Measurements from ENCODE around the gene CTDSPL. TPM values are rescaled to one million over a fixed set of nuclear protein-coding genes. Genes with fewer than 3 reads are reported as not detected.
"Not testable (repeated sequence)": the region's sequence is repeated elsewhere in the genome, so short reads cannot be mapped to it uniquely, and the experiment has no call there.

CTDSPL gene, protein sequence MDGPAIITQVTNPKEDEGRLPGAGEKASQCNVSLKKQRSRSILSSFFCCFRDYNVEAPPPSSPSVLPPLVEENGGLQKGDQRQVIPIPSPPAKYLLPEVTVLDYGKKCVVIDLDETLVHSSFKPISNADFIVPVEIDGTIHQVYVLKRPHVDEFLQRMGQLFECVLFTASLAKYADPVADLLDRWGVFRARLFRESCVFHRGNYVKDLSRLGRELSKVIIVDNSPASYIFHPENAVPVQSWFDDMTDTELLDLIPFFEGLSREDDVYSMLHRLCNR
- total RNA-seq, result 1 to 10 TPM; 1.3 to 2.1 TPM

DNA sequence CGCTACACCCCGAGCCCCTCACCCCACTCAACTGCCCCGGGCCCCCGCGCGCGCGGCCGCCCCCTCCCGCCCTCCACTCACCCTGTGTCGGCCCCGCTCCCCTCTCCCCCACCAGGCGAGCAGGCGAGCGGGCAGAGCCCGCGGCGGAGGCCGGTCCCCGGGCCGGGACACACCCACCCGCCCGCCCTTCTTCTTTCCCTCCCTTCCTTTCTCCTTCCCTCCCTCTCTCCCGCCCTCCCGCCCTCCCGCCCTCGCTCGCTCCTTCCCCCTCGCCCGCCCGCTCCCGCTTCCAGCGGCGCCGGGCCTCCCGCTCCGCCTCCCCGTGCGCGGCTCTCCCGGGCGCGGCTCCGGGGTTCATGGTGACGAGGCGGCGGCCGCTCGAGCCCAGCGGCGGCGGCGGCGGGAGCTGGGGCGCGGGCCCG is at the start of gene CTDSPL:
TSS of gene CTDSPL (plus strand) at position 261 of the 422 bp plus-strand sequence. CDS start 320 bp downstream, outside the sequence.
- Mint-ChIP-seq H3K36me3 (no peaks in the 10 kb centered on the region), H3K27ac (peak within 1 kb of the TSS; percentile 19), H3K9me3 (no peaks in the 10 kb centered on the region), H3K27me3 (peaks cover 58% of the 10 kb centered on the region), H3K4me1 (peaks cover 12% of the 10 kb centered on the region), H3K4me3 (peak within 1 kb of the TSS; percentile 83)
- ATAC-seq (ENCODE audit: low read depth), result no peak
- POLR2A ChIA-PET, result no interaction called here
- peak; percentile 45 for DNase-seq

DNA sequence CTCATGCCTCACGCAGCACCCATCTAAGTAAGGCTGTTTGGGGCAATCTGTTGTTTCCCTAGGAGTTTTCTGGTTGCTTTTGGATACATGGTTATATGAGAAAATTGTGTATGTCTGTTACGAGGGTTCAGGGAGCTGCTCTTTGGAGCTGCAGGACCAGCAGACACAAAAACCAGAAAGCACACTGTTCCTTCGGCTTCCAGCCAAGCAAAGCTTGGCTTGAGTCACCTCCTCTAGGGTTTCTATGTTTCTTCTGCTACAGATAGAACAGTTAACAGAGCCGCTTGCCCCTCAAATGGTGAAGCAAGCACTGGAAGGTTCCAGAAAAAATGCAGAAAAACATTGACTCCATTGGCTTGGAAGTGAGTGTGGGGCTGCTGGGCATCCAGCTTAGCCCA is 49.2 kb upstream of the CTDSPL start:
- Mint-ChIP-seq H3K4me1 (no peaks in the 10 kb centered on the region), H3K27ac (no peak overlapping the region), H3K27me3 (peaks cover 9% of the 10 kb centered on the region), H3K4me3 (no peak overlapping the region), H3K9me3 (no peaks in the 10 kb centered on the region), H3K36me3 (no peaks in the 10 kb centered on the region)
- ATAC-seq (ENCODE audit: low read depth) (no peak), DNase-seq (no peak)
- POLR2A ChIA-PET, result no interaction called here

DNA sequence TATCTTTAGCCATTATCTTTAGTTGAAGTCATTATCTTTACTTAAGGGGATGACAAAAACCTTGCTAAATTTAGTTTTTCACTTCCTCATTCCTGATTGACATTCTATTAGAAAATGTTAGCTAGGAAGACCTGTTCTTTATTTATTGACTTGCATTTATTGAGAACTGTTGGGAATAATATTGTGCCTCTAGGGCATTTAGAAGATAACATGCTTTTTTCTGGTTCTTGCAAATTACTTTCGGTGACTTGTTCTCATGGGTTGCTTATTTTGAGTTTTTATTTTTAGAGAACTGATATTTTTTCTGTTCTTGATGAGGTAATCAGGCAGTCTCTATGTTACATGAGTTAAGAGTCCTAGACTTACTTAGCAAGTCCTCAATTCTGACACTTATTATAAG is 48.3 kb upstream of the CTDSPL start:
- no peaks in the 10 kb centered on the region for H3K36me3 Mint-ChIP-seq
- no peak overlapping the region for H3K27ac Mint-ChIP-seq
- POLR2A ChIA-PET, result no interaction called here
- peaks cover 6% of the 10 kb centered on the region for H3K27me3 Mint-ChIP-seq
- DNase-seq (no peak), ATAC-seq (ENCODE audit: low read depth) (no peak)
- no peaks in the 10 kb centered on the region for H3K4me1 Mint-ChIP-seq
- no peak overlapping the region for H3K4me3 Mint-ChIP-seq
- H3K9me3 Mint-ChIP-seq, result no peaks in the 10 kb centered on the region

DNA sequence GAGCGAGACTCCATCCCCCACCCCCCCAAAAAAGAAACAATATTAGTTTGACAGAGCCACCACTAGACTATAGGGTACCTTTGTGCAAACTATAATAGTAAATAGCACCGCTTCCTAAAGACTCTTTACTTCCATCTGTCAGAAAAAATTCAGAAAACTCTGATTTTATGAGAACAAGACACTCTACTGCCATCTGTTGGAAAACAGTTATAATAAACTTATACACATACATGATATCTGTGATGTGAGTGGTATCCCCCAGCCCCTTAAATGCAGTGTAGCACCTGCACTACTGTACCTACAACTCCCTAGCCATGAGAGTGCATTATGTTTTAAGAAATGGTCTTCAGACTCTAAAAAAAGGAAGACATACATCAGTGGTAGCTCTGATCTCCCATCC is 47.1 kb upstream of the CTDSPL start:
- Mint-ChIP-seq H3K4me1 (no peaks in the 10 kb centered on the region), H3K4me3 (no peak overlapping the region), H3K27ac (no peak overlapping the region), H3K27me3 (peaks cover 7% of the 10 kb centered on the region), H3K9me3 (no peaks in the 10 kb centered on the region), H3K36me3 (no peaks in the 10 kb centered on the region)
- DNase-seq (no peak), ATAC-seq (ENCODE audit: low read depth) (no peak)
- POLR2A ChIA-PET, result no interaction called here

DNA sequence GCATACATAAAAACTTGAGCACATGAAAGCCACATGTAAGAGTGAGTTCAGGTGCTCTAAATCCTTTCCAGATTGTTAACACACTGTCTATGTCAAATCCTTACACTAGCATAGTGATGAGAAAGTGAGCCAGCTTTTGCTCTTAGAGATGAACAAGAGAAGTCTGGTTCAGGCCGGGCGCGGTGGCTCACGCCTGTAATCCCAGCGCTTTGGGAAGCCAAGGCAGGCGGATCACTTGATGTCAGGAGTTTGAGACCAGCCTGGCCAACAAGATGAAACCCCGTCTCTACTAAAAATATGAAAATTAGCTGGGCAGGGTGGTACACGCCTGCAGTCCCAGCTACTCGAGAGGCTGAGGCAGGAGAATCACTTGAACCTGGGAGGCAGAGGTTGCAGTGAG is 46.5 kb upstream of the CTDSPL start:
- not testable (repeated sequence) for DNase-seq; H3K36me3 Mint-ChIP-seq; ATAC-seq (ENCODE audit: low read depth); H3K9me3 Mint-ChIP-seq; H3K27ac Mint-ChIP-seq; H3K4me1 Mint-ChIP-seq; H3K27me3 Mint-ChIP-seq; H3K4me3 Mint-ChIP-seq
- POLR2A ChIA-PET, result interaction anchor here (0.7 kb wide), 1 partner anchor 16 kb away, joined by 3 read pairs; no protein-coding TSS in a partner anchor

DNA sequence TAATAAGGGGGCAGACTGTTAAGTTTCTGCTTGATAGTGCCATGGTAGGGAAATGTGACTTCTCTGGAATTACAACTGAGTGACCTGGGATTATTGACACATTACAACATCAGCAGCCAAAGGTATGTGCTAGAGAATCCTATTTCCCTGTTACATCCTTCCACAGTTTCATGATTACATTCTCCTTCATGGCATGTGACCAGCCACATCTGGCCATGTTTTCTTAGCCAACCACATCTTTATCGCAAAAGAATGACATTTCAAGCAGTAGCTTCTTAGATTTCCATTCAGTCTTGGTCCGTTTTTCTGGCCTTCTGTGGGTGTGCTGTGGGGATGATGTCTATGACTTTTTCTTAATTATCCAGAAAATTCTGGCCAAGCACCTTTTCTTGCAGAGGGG is 45.4 kb upstream of the CTDSPL start:
- ATAC-seq (ENCODE audit: low read depth) (no peak), DNase-seq (no peak)
- Mint-ChIP-seq H3K4me3 (no peak overlapping the region), H3K9me3 (no peaks in the 10 kb centered on the region), H3K36me3 (no peaks in the 10 kb centered on the region), H3K4me1 (no peaks in the 10 kb centered on the region), H3K27ac (no peak overlapping the region), H3K27me3 (peaks cover 7% of the 10 kb centered on the region)
- POLR2A ChIA-PET, result no interaction called here

DNA sequence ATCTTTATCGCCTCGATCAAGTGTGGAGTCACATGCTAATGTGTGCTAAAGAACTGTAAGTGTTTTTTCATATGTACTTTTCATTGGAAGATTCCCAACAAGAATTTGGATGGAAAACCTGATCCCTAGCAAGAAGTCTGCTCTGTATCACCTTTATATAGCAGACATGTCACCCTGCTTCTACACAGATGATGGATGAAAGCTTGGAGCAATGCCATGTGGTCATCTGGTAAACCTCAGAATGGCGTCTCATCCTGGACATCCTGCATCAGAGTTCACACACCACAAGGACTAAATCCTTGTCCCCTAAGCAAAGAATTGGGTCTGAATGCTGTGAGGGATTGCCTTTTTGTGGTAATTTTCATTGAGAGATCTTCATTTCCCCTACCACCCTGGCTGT is 42.1 kb upstream of the CTDSPL start:
- Mint-ChIP-seq H3K27ac (no peak overlapping the region), H3K27me3 (peaks cover 11% of the 10 kb centered on the region), H3K9me3 (no peaks in the 10 kb centered on the region), H3K4me3 (no peak overlapping the region), H3K4me1 (no peaks in the 10 kb centered on the region), H3K36me3 (no peaks in the 10 kb centered on the region)
- DNase-seq (no peak), ATAC-seq (ENCODE audit: low read depth) (no peak)
- POLR2A ChIA-PET, result no interaction called here

DNA sequence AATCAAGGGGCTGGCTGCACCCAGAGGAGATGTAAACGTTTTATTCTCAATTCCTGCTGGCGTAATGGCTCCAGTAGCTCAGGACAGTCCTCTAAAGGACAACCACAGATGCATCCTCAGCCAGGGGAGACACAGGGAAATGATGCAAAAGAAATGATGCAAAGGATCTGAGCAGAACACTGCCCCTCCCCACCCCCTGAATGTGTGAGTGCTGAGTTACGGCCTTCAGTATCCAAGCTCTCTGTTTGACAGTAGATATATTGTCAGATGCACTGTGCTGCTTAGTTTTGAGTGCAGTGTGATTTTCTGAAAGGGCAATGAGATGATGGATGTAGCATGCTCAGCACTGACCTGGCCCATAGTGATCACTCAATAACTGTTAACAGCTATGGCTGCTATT is 41.4 kb upstream of the CTDSPL start:
- Mint-ChIP-seq H3K27me3 (peaks cover 13% of the 10 kb centered on the region), H3K4me1 (no peaks in the 10 kb centered on the region), H3K9me3 (no peaks in the 10 kb centered on the region), H3K4me3 (no peak overlapping the region), H3K36me3 (no peaks in the 10 kb centered on the region), H3K27ac (no peak overlapping the region)
- POLR2A ChIA-PET, result no interaction called here
- ATAC-seq (ENCODE audit: low read depth), result no peak
- DNase-seq, result no peak

DNA sequence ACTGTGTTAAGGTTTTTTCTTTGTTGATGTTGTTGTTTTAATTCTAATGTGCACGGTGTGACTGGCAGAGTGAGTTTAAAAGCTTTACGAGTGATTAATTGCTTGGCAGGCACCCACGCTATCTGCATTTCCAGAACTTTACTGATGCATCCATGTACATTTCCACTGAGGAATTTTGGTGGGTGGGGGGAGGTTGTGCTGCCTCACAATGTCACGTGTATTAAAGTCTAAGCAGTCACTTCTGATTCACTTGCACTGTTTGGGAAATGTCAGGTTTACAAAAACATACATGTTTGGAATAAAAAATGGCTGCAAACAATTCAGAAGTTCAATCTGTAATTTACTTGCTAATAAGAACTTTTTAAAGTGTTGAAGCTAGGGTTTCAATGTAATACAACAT is 38.5 kb upstream of the CTDSPL start:
- Mint-ChIP-seq H3K4me3 (no peak overlapping the region), H3K9me3 (no peaks in the 10 kb centered on the region), H3K27ac (no peak overlapping the region), H3K36me3 (no peaks in the 10 kb centered on the region), H3K4me1 (no peaks in the 10 kb centered on the region), H3K27me3 (peaks cover 23% of the 10 kb centered on the region)
- POLR2A ChIA-PET, result no interaction called here
- ATAC-seq (ENCODE audit: low read depth) (no peak), DNase-seq (no peak)

DNA sequence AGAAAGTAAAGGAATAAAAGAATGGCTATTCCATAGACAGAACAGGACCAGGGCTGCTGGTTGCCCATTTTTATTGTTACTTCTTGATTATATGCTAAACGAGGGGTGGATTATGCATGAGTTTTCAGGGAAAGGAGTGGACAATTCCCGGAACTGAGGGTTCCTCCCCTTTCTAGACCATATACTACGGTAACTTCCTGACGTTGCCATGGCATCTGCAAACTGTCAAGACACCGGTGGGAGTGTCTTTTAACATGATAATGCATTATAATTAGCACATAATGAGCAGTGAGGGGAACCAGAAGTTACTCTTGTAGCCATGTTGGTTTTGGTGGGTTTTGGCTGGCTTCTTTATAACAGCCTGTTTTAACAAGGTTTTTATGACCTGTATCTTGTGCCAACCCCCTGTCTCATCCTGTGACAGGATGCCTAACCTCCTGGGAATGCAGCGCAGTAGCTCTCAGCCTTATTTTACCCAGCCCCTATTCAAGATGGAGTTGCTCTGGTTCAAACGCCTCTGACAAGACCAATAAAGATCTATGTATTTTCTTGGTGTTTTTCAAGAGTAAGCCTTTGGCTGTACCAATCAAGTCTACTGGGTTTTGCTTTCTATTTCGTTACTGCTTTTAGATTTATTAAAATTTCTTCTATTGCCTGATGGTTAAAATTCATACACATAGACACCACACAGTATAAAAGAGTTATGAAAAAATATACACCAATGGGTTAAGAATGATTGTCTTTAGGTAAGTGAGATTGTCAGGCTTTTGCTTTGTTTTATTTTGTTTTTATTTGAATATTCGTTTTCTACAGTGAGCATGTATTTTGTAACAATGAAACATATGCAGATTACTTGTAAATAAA is 37.4 kb upstream of the CTDSPL start:
- no peak for ATAC-seq (ENCODE audit: low read depth)
- no peaks in the 10 kb centered on the region for H3K4me1 Mint-ChIP-seq
- POLR2A ChIA-PET, result no interaction called here
- H3K27ac Mint-ChIP-seq, result no peak overlapping the region
- H3K9me3 Mint-ChIP-seq, result no peaks in the 10 kb centered on the region
- no peak for DNase-seq
- no peak overlapping the region for H3K4me3 Mint-ChIP-seq
- peaks cover 30% of the 10 kb centered on the region for H3K27me3 Mint-ChIP-seq
- no peaks in the 10 kb centered on the region for H3K36me3 Mint-ChIP-seq

DNA sequence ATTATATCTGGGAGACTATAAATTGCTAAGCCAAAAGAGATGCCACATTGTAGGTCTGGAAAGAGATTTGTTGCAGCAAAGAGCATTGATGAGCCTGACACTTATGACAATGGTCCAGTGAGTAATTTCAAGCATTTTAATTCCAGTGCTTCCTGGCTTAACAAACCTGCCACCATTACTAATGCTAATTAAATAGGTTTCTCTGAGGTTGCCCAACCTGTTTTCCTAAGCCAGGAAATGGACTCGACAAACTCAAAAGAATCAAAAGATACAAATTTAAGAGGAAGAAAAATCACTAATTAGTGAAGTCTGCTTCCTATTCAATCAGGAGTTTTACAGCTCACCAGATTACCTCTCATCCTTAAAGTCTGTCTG is 36.7 kb upstream of the CTDSPL start:
- ATAC-seq (ENCODE audit: low read depth) (no peak), DNase-seq (no peak)
- H3K36me3 Mint-ChIP-seq, result no peaks in the 10 kb centered on the region
- H3K27ac Mint-ChIP-seq, result no peak overlapping the region
- no peaks in the 10 kb centered on the region for H3K4me1 Mint-ChIP-seq
- H3K4me3 Mint-ChIP-seq, result no peak overlapping the region
- H3K27me3 Mint-ChIP-seq, result peaks cover 30% of the 10 kb centered on the region
- POLR2A ChIA-PET, result no interaction called here
- no peaks in the 10 kb centered on the region for H3K9me3 Mint-ChIP-seq

DNA sequence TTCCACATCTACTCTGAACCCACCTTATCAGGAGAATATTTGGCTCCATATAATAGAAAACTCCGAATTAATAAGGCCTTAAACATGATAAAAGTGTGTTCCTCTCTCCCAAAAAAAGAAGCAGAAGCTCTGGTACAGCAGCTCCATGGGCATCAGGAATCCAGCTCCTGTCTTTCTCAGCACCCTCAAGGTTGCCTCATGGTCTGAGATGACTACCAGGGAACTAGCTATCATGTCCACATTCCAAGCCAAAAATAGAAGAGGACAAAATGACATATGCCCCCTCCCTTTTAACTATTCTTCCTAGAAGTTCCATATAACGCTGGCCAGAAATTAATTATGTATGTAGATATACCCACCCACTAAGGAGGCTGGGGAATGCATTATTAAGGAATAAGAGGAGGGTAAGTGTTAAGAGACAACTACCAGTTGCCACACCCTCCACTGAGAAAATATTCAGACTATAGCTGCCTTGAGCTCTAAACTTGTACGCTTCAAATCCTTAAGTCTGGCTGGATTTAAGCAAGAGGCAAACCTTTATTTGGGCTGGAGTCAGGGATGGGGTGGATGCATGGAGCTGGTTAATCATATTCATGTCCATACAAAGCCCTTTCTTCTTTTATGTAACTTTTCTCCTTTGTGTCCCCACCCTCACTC is 35.8 kb upstream of the CTDSPL start:
- H3K4me1 Mint-ChIP-seq, result no peaks in the 10 kb centered on the region
- no peak overlapping the region for H3K27ac Mint-ChIP-seq
- POLR2A ChIA-PET, result no interaction called here
- peaks cover 30% of the 10 kb centered on the region for H3K27me3 Mint-ChIP-seq
- H3K36me3 Mint-ChIP-seq, result no peaks in the 10 kb centered on the region
- ATAC-seq (ENCODE audit: low read depth), result no peak
- no peak overlapping the region for H3K4me3 Mint-ChIP-seq
- H3K9me3 Mint-ChIP-seq, result no peaks in the 10 kb centered on the region
- no peak for DNase-seq

DNA sequence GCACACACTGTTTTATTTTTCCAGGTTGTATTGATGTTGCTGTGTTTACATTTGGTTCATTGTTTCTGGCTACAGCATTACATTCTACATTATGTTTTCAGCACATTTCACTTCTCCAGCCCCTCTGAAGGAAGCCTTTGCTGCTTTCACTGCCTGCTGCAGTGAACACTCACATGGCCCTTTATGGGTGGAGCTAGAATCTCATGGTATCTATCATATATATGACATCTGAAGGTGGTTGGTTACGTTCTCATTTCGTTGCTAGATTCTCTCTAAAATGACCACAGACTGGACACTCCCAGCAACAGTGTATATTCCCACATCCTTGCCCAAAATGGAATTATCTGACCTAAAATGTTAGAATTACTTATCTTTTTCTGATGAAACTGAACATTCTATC is 35.2 kb upstream of the CTDSPL start:
- DNase-seq (no peak), ATAC-seq (ENCODE audit: low read depth) (no peak)
- no peaks in the 10 kb centered on the region for H3K36me3 Mint-ChIP-seq
- H3K4me3 Mint-ChIP-seq, result no peak overlapping the region
- POLR2A ChIA-PET, result no interaction called here
- no peaks in the 10 kb centered on the region for H3K9me3 Mint-ChIP-seq
- peaks cover 30% of the 10 kb centered on the region for H3K27me3 Mint-ChIP-seq
- H3K4me1 Mint-ChIP-seq, result no peaks in the 10 kb centered on the region
- H3K27ac Mint-ChIP-seq, result no peak overlapping the region

DNA sequence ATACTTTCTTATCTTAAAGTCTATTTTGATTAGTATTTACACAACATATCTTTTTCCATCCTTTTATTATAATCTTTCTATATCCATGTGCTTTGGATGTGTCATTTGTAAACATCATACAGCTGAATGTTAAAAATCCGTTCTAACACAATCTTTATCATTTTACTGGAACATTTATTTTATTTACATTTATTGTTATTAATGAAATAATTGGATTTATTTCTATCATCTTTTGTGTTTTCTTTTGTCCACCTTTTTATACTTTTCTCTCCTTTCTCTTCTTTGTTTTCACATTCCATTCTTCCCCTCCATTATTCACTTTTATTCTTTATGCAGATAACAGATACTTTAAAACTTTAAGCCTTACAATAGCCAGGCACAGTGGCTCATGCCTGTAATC is 34.7 kb upstream of the CTDSPL start:
- POLR2A ChIA-PET, result no interaction called here
- Mint-ChIP-seq H3K4me1 (no peaks in the 10 kb centered on the region), H3K4me3 (no peak overlapping the region), H3K27ac (no peak overlapping the region), H3K9me3 (no peaks in the 10 kb centered on the region), H3K27me3 (peaks cover 30% of the 10 kb centered on the region), H3K36me3 (no peaks in the 10 kb centered on the region)
- ATAC-seq (ENCODE audit: low read depth) (no peak), DNase-seq (no peak)
